GM18520 (cell line): Measurements from ENCODE around the gene ADD3.

ENCODE experiments used
- ATAC-seq: cut with Tn5 transposase; IDR thresholded peaks from one replicate; pipeline ENCODE4 v1.9.1; 2021; ENCODE audit not compliant: unreplicated experiment

The ADD3 gene

GRCh38 chr10:109998513-109998912 is 9.3 kb upstream of the ADD3 start:
- no peak for ATAC-seq

DNA sequence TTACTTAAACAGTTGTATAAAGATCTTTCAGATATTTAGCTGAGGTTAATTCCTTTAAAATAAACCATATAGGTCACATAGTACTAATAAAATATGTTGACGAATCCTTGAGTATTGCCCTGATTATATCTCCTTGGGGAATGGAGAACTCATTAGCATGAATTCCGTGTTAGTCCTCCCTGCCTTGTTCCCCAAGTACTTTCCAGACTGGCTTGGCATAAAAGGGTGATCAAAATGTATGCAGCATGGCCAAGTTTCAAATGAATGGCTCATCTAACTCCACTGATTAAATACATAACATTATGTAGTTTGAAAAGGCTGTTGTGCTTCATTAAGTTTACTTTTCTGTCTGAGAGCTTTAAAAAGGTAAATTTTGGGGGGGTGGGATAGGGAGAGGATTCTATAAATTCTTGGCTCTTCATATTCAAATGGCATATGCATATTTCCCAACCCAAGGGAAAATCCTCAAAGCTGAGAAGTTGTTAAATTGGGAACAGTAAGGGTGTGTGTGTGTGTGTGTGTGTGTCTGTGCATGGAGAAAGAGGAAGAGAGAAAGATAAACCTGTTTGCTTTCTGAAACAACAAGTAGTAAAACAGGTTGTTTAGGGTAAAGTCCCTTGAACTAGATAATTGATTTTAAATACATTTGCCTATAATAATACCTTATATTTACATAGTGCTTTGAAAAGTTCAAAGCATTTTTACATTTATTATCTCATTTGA is 4.8 kb upstream of the ADD3 start:
- ATAC-seq = no peak

- no peak for ATAC-seq
These were observed 4.3 kb upstream of the ADD3 start for GRCh38 chr10:110003524-110003885.

DNA sequence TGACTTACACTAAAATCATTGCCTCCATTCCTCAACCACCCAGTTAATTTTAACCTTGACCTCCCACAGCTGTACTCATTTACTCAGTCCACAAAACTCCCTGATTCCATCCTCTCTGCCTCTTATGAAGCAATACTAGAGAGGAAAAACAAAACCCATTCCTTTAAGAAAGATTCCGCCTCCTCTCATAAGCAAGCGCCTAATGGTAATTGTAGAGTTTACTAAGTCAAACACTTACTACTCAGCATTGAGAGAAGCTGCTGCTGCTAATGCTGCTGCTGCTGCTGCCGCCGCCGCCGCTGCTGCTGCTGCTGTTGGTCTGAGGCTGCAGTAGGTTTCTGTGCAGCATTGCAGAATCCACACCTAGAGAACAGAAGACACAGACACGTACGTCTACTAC is 2.1 kb upstream of the ADD3 start:
- no peak for ATAC-seq

GRCh38 chr10:110006358-110007160 is 1.2 kb upstream of the ADD3 start:
- no peak for ATAC-seq

- ATAC-seq = peak; percentile 11
These were observed 553 bp upstream of the ADD3 start for GRCh38 chr10:110007161-110007700.

DNA sequence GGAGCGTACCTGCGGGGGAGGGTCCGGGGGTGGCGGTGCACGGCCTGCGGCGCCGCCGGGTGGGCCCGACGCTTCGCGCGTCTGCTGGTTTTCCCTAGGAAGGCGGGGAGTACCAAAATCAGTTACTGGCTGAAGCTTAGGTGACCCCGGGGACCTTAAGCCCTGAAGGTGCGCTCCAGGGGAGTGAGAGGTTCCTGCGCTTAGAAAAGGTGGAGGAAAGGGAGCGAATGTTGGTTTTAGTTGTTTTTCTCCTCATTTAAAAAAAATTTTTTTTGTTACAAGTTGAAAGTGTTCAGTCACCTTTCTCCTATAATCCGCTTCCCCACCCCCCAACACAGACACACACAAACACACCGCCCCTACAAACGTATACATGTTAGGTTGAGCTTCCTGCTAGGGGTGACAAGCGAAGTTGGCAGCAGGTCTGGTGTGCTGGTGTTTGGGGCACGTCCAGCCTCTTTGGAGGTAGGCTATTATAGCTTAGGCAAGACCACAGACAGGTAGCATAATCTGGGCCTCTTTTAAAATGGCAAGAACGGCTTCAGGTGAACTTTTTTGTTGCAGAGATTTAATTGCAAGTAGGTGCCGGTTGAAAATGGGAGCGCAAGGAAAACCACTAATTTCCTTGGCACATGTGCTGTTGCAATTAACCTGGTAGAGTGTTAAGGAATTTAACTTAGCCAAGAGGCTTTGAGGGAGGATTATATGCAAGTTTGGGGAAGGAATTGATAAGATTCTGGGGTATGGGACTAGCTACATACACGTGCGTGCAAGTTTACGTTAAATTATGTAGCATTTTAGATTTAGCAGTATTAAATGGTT is 945 bp downstream of the ADD3 start:
- ATAC-seq = peak; percentile 28

GRCh38 chr10:110009736-110010475 is 2.1 kb downstream of the ADD3 start:
- ATAC-seq = peak; percentile 27

- ATAC-seq = no peak
These were observed 2.9 kb downstream of the ADD3 start for GRCh38 chr10:110010486-110011378.

DNA sequence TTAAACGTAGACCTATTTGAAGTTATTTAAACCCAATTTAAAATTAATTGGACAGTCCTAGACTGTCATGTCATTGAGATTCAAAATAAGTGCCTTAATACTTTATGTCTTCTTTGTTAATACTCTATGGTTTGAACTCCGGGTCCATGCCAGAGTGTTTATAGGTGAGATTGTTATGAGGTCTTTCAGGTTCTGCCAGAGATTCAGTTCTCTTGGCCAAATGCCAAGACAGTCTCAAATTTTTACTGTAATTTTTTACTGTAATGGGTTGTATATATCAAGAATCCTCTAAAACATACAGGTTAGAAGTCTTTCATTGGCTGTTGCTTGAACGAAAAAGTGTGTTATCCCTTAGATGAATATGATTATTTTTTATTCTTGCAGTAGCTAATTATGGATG is 3.9 kb downstream of the ADD3 start:
- ATAC-seq = no peak

DNA sequence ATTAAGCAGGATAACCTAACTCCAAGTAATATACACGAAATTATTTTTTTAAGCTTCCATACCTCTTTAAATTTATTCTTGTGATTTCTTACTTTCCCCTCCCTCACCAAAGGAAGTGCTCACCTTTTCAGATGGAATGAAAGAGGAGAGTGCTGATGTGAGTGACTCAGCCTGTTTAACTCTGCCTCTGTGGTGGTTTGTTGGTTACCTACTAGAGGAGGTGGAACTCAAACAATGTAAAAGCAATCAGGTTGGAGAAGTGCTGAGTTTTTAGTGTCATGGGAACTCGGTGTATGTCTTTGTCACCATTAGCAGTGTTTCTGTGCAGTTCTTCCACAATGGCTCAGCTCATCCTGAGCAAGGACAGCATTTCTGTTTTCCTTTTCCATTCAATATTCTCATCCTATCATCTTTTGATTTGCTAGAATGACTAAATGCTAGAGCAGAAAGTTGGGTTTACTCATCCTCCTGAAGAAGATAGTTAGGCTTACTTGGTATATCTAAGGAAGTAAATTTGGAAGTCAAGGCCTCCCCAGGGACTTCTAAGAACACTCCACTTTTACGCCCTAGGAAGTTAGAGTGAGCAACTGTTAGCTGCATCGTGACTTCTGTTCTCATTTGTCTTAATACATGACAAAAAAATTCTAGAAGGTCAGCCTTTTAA is 6.0 kb downstream of the ADD3 start:
- ATAC-seq = no peak

DNA sequence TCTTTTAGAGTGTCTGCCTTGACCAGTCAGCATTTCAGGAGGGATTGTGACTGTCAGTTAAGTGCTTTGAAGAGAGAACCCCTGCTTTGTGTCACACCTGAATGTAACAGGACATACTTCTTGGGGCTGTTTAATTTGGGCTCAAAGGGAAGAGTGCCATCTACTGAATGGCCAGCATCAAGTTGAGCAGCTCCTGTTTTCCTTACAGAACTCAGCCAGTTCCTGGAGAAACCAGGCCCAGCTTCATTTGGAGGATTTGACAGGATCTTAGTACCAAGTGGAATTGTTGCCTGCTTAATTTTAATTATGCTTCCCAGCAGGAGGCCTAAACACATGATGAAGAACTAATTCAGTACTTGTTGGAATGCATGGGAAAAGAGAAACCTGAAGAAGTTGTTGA is 8.3 kb downstream of the ADD3 start:
- no peak for ATAC-seq

DNA sequence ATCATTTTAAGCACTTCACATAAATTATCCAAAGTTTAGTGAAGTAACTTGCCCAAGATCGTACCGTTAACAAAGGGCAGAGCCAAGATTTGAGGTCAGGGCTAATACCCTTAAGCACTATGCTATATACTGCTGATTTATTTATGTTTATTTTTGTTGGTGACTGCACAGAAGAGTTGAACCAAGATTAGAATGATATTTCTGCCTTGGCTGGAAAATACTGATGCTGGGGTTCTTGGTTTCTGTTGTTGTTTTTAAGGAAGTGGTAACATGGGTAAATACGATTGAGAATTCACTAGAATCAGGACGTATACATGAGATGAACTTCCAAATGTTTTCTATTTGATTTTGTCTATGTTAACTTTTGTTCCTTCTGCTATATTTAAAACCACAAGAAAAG is 9.3 kb downstream of the ADD3 start:
- no peak for ATAC-seq

GRCh38 chr10:110017907-110018306 is 10.1 kb downstream of the ADD3 start:
- ATAC-seq = no peak

DNA sequence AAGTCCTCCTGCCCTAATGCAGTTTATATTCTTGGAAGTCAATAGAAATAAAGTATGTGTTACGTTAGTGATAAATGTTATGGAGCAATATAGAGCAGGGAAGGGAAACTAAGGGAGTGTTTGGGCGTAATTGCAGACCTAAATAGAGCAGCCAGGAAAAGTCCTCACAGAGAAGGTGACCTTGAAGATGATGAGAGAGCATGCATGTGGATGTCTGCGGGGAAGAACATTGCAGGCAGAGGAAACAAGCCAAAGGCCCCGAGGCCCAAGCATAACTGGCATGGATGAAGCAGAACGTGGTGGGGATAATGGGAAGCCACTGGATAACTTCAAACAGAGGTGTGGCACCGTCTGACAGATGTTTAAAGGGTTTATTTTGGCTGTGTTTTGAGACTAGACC is 12.5 kb downstream of the ADD3 start:
- no peak for ATAC-seq

DNA sequence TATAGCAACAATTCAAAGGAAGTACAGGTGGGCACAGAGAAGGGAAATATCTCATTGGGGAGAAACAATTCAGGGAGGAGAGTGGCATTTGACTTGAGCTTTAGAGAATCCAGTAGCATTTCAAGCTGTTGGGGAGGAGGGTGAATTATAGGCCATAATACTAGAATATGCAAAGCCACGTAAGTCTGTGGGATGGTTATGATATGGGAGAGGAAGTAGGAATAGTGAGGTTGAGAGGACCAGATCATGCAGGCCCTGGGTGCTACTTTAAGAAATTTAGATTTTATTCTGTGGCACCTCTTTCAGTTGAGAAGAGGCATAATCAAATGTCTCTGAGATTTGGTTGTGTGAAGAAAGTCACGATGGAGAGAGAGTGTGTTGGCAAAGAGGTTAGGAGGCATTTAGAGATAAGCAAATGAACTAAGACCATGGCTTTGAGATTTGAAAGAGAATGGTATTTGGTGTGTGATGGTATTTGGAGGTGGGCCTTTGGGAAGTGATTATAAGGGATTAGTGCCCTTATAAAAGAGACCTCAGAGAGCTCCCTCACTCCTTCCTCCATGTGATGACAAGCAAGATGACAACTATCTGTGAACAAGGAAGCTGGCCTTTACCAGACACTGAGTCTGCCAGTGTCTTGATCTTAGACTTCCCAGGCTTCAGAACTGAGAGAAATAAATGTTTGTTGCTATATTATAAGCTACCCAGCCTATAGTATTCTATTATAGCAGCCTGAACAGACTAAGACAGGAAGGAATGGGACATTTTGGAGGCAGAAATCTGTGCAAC is 15.1 kb downstream of the ADD3 start:
- no peak for ATAC-seq

- ATAC-seq = no peak
These were observed 16.1 kb downstream of the ADD3 start for GRCh38 chr10:110023785-110024465.

- ATAC-seq = no peak
These were observed 21.7 kb downstream of the ADD3 start for GRCh38 chr10:110029450-110029849.
